ENCODE measurements around the gene INO80C.

INO80C gene

GRCh38 chr18:35436076-35436649 lies 61.6 kb downstream of the INO80C start:
- FAIRE-seq (no peak), DNase-seq (ENCODE audit: insufficient read length, low spot score) (no peak)

GRCh38 chr18:35435401-35435800 lies 62.4 kb downstream of the INO80C start:
- DNase-seq (ENCODE audit: insufficient read length, low spot score), result no peak
- no peak for FAIRE-seq

- FAIRE-seq, result no peak
- DNase-seq (ENCODE audit: insufficient read length, low spot score), result no peak
These were observed 65.2 kb downstream of the INO80C start for GRCh38 chr18:35432565-35433001.

- DNase-seq (ENCODE audit: insufficient read length, low spot score) (no peak), FAIRE-seq (no peak)
These were observed 66.4 kb downstream of the INO80C start for GRCh38 chr18:35431374-35431741.

- FAIRE-seq, result no peak
These were observed 66.9 kb downstream of the INO80C start for GRCh38 chr18:35430721-35431373.

GRCh38 chr18:35426786-35427185 lies 71.0 kb downstream of the INO80C start:
- DNase-seq (ENCODE audit: insufficient read length, low spot score), result no peak
- FAIRE-seq, result no peak

More at GRCh38 chr18:35430721-35431373, 66.9 kb downstream of the INO80C start:
- no peak for DNase-seq (ENCODE audit: insufficient read length, low spot score)

GRCh38 chr18:35424356-35424755 lies 73.4 kb downstream of the INO80C start:
- FAIRE-seq (no peak), DNase-seq (ENCODE audit: insufficient read length, low spot score) (no peak)

- FAIRE-seq (no peak), DNase-seq (ENCODE audit: insufficient read length, low spot score) (no peak)
These were observed 75.5 kb downstream of the INO80C start for GRCh38 chr18:35422237-35422636.

- DNase-seq (ENCODE audit: insufficient read length, low spot score), result no peak
- no peak for FAIRE-seq
These were observed 79.2 kb downstream of the INO80C start for GRCh38 chr18:35418610-35419009.
